SK-N-MC (cell line): ENCODE measurements around the gene GPNMB.

Experiments
- EZH2 ChIP-seq: fragments of 200-600 bp; sonication (generic); IDR thresholded peaks from one replicate; pipeline ENCODE4 v1.6.1; 2017; ENCODE audit warnings: antibody characterized with exemption
- FOXP2 ChIP-seq: optimal IDR thresholded peaks from 2 replicates; pipeline ENCODE3; 2011; ENCODE audit warnings: mild to moderate bottlenecking, moderate library complexity; ENCODE audit not compliant: insufficient read depth; ENCODE audit errors: extremely low read length, control extremely low read depth
- POLR2AphosphoS5 ChIP-seq: IDR thresholded peaks from 2 replicates; pipeline ENCODE4 v1.6.1; 2012; ENCODE audit warnings: mild to moderate bottlenecking, low read depth, low read length, borderline replicate concordance

- no peak for TF ChIP-seq EZH2
- no peak for TF ChIP-seq POLR2AphosphoS5
- no peak for TF ChIP-seq FOXP2
These were observed 48.2 kb downstream of the GPNMB start for GRCh38 chr7:23294549-23295400.
